A549 (cell line): ENCODE results near the gene INPP5A. TPM values are rescaled to one million over a fixed set of nuclear protein-coding genes. Genes with fewer than 3 reads are reported as not detected.

Experiments used
- ATAC-seq, 2 experiments: fragments of 200-7000 bp in 1 of 2; fragments of >200 bp in 1 of 2; cut with Nextera tagmentation in 1 of 2; cut with Tn5 transposase in 1 of 2; 3 replicates each; pipeline versions ENCODE4 v1.8.0 to v1.9.1; 2018 to 2020; ENCODE audit warnings: mild to moderate bottlenecking in 1 of 2, moderate library complexity in 1 of 2
- CTCF ChIA-PET: fragments of 300-600 bp; sonication (Branson Sonifier 250); formaldehyde crosslinking; extraction: SDS; loops from one replicate; lab custom pipeline; 2021; ENCODE audit warnings: antibody characterized with exemption, inconsistent platforms; lab: Yijun Ruan, JAX
- POLR2A ChIA-PET: fragments of 350-600 bp; formaldehyde crosslinking; extraction: SDS; loops from one replicate; lab custom pipeline; 2021; ENCODE audit warnings: antibody characterized with exemption, inconsistent platforms; lab: Yijun Ruan, JAX
- DNase-seq, 2 experiments: peaks; one replicate each; pipeline versions ENCODE4 v3.0.0 to v3.0.0-alpha.2; 2011 to 2016; ENCODE audit warnings: low read depth in 1 of 2, low spot score in 1 of 2
- FAIRE-seq: peaks from 2 replicates; lab custom pipeline; 2011; peaks lifted over from hg19 to GRCh38; lab: Jason Lieb, UNC
- H3K27ac ChIP-seq, 2 experiments: fragments of >200 bp; sonication (Bioruptor Twin); formaldehyde crosslinking; 3 replicates each; pipeline ENCODE4 v1.5.1; 2016 to 2017
- H3K4me1 ChIP-seq: fragments of >200 bp; sonication (Bioruptor Twin); formaldehyde crosslinking; 3 replicates; pipeline ENCODE4 v1.6.1; 2016
- H3K4me2 ChIP-seq: fragments of >200 bp; sonication (Bioruptor Twin); formaldehyde crosslinking; 3 replicates; pipeline ENCODE4 v1.6.1; 2016
- H3K4me3 ChIP-seq: fragments of >200 bp; sonication (Bioruptor Twin); formaldehyde crosslinking; 3 replicates; pipeline ENCODE4 v1.5.1; 2016
- H3K9me3 ChIP-seq: fragments of >200 bp; sonication (Bioruptor Twin); formaldehyde crosslinking; 3 replicates; pipeline ENCODE4 v1.6.1; 2016
- ATOH8 ChIP-seq: fragments of 250-450 bp; sonication (Bioruptor Pico); IDR thresholded peaks from 2 replicates; pipeline ENCODE4 v1.5.0; 2020; ENCODE audit warnings: low read depth, mild to moderate bottlenecking, moderate library complexity
- BHLHE40 ChIP-seq: IDR thresholded peaks from 2 replicates; pipeline ENCODE4 v1.6.1; 2012; ENCODE audit warnings: low read depth, low read length, inconsistent platforms
- CBX8 ChIP-seq: fragments of 200-600 bp; sonication (generic); IDR thresholded peaks from 2 replicates; pipeline ENCODE4 v1.6.1; 2016
- CHD4 ChIP-seq: fragments of 200-600 bp; sonication (generic); IDR thresholded peaks from 2 replicates; pipeline ENCODE4 v1.6.1; 2016; ENCODE audit warnings: antibody characterized with exemption, mild to moderate bottlenecking, borderline replicate concordance
- CTCF ChIP-seq: fragments of >200 bp; sonication (Bioruptor Twin); formaldehyde crosslinking; IDR thresholded peaks from 3 replicates; pipeline ENCODE4 v1.5.1; 2016
- EP300 ChIP-seq, 2 experiments: fragments of >200 bp; sonication (Bioruptor Twin); formaldehyde crosslinking; IDR thresholded peaks; 2 replicates in 1 of 2; 3 replicates in 1 of 2; pipeline ENCODE4 v1.6.1; 2016 to 2017
- ESRRA ChIP-seq: fragments of 150-350 bp; IDR thresholded peaks from 2 replicates; pipeline ENCODE4 v1.6.1; 2014; ENCODE audit warnings: mild to moderate bottlenecking, low read length, borderline replicate concordance
- FOSB ChIP-seq: fragments of 250-450 bp; sonication (Bioruptor Pico); IDR thresholded peaks from 2 replicates; pipeline ENCODE4 v1.5.0; 2020; ENCODE audit warnings: mild to moderate bottlenecking, moderate library complexity
- HES2 ChIP-seq: fragments of >200 bp; sonication (Bioruptor Twin); formaldehyde crosslinking; IDR thresholded peaks from 2 replicates; pipeline ENCODE4 v1.6.1; 2016
- HEYL ChIP-seq: fragments of 250-450 bp; sonication (Bioruptor Pico); IDR thresholded peaks from 2 replicates; pipeline ENCODE4 v1.8.0; 2021; ENCODE audit warnings: mild to moderate bottlenecking, moderate library complexity
- HOXA7 ChIP-seq: fragments of 250-450 bp; sonication (Bioruptor Pico); IDR thresholded peaks from 2 replicates; pipeline ENCODE4 v1.5.0; 2020; ENCODE audit warnings: mild to moderate bottlenecking, moderate library complexity
- HOXB13 ChIP-seq: fragments of 250-450 bp; sonication (Bioruptor Pico); IDR thresholded peaks from 2 replicates; pipeline ENCODE4 v1.5.0; 2020; ENCODE audit warnings: low read depth, mild to moderate bottlenecking, moderate library complexity
- KDM1A ChIP-seq: fragments of 200-600 bp; sonication (generic); IDR thresholded peaks from 2 replicates; pipeline ENCODE4 v1.6.1; 2016; ENCODE audit warnings: low read depth, mild to moderate bottlenecking
- KDM5A ChIP-seq: fragments of 200-600 bp; sonication (generic); IDR thresholded peaks from 2 replicates; pipeline ENCODE4 v1.6.1; 2016; ENCODE audit warnings: antibody characterized with exemption, mild to moderate bottlenecking
- PHF8 ChIP-seq: fragments of 200-600 bp; sonication (generic); IDR thresholded peaks from 2 replicates; pipeline ENCODE4 v1.6.1; 2016; ENCODE audit warnings: low read depth, mild to moderate bottlenecking, antibody characterized with exemption, moderate library complexity, borderline replicate concordance
- POLR2AphosphoS2 ChIP-seq: conservative IDR thresholded peaks from 2 replicates; pipeline ENCODE4 v1.6.1; 2012; ENCODE audit warnings: low read length, improper control_type of control experiment, inconsistent platforms
- RAD21 ChIP-seq, 2 experiments: fragments of >200 bp in 1 of 2; sonication (Bioruptor Twin) in 1 of 2; formaldehyde crosslinking in 1 of 2; IDR thresholded peaks in 1 of 2; conservative IDR thresholded peaks in 1 of 2; 2 replicates in 1 of 2; 3 replicates in 1 of 2; pipeline ENCODE4 v1.6.1; 2012 to 2018; ENCODE audit warnings: inconsistent platforms in 1 of 2
- RNF2 ChIP-seq: fragments of 200-600 bp; sonication (generic); IDR thresholded peaks from 2 replicates; pipeline ENCODE4 v1.6.1; 2016; ENCODE audit warnings: low read depth, mild to moderate bottlenecking, antibody characterized with exemption, moderate library complexity, borderline replicate concordance
- SMC3 ChIP-seq: fragments of >200 bp; sonication (Bioruptor Twin); formaldehyde crosslinking; IDR thresholded peaks from 3 replicates; pipeline ENCODE4 v1.6.1; 2018; ENCODE audit warnings: inconsistent platforms
- WGBS: methylation state at CpG from one replicate; pipeline ENCODE4 v1.1.6; 2017; ENCODE audit errors: missing lambda C conversion rate; 5-methylcytosine and 5-hydroxymethylcytosine counted together
- polyA plus RNA-seq, 4 experiments: library from polyadenylated mRNA; depleted of rRNA in 3 of 4; stranded (reverse); fragments of >200 nt; fragmentation: RNase III in 1 of 4; extraction: RNeasy Plus Mini Kit Qiagen cat#74134 plus additional on column Dnase treatment in 1 of 4; gene quantifications; 2 replicates in 3 of 4; 3 replicates in 1 of 4; pipeline ENCODE4 v1.2.3, GENCODE V29; 2011 to 2017

Gene INPP5A
- polyA plus RNA-seq, 2 of the 4 experiments (the other 2 are of a cell fraction): 13.7 to 15.1 TPM

- TF ChIP-seq HES2: no peak
Measured at GRCh38 chr10:132523561-132524442, 13.8 kb upstream of the INPP5A start (continued).

GRCh38 chr10:132524443-132525285 lies 12.9 kb upstream of the INPP5A start:
- ChIA-PET POLR2A (no interaction called here), CTCF (interaction anchor here (0.7 to 1.6 kb wide), 6 partner anchors 12 to 301 kb away, joined by 3 to 7 read pairs (median 4); no protein-coding TSS in a partner anchor)
- DNase-seq (no peak), FAIRE-seq (no peak), ATAC-seq (no peak)
- no peak for TF ChIP-seq CHD4
- WGBS: 83% methylated on average over 21 of the region's 23 CpGs
- Histone ChIP-seq H3K27ac (no peak overlapping the region), H3K4me3 (no peak overlapping the region), H3K4me2 (no peak overlapping the region), H3K4me1 (peaks cover 8% of the 10 kb centered on the region; the same call in 2 of the 3 replicates), H3K9me3 (no peaks in the 10 kb centered on the region)

- POLR2A ChIA-PET: interaction anchor here (0.6 kb wide), 1 partner anchor 22 kb away, joined by 3 read pairs; no protein-coding TSS in a partner anchor
- FAIRE-seq (no peak), ATAC-seq (no peak), DNase-seq (no peak)
- CTCF ChIA-PET: interaction anchor here (0.7 to 1.8 kb wide), 3 partner anchors 10 to 80 kb away, joined by 3 to 4 read pairs (median 4); no protein-coding TSS in a partner anchor
- H3K4me2 ChIP-seq: peak overlapping the region; percentile 47; the same call in 1 of the 3 replicates
- no peak for TF ChIP-seq KDM1A
- TF ChIP-seq ATOH8 (CRISPR knock-in tag): no peak
- no peak for TF ChIP-seq RNF2
- TF ChIP-seq PHF8: no peak
- no peak for TF ChIP-seq HEYL (CRISPR knock-in tag)
- no peak for TF ChIP-seq HES2
- TF ChIP-seq HOXB13 (CRISPR knock-in tag): no peak
- TF ChIP-seq SMC3: no peak
- TF ChIP-seq RAD21 (conservative IDR thresholded peaks at IDR 0.05 in 1 of 2, IDR thresholded peaks at IDR 0.05 in 1 of 2): no peak
- no peak for TF ChIP-seq POLR2AphosphoS2
- no peak for TF ChIP-seq CTCF
- TF ChIP-seq CHD4: no peak
- TF ChIP-seq HOXA7: no peak
- TF ChIP-seq ESRRA: no peak
- TF ChIP-seq BHLHE40: no peak
- no peak for TF ChIP-seq FOSB (CRISPR knock-in tag)
- TF ChIP-seq EP300 (IDR thresholded peaks at IDR 0.05): no peak
- TF ChIP-seq CBX8: no peak
- no peak for TF ChIP-seq KDM5A
- peaks cover 8% of the 10 kb centered on the region; the same call in 2 of the 3 replicates for H3K4me1 ChIP-seq
- H3K27ac ChIP-seq: no peak overlapping the region
- no peak overlapping the region for H3K4me3 ChIP-seq
- H3K9me3 ChIP-seq: peaks cover 1% of the 10 kb centered on the region; the same call in 1 of the 3 replicates
- 56% methylated on average over 16 of the region's 16 CpGs for WGBS
Measured at GRCh38 chr10:132526676-132527075, 10.9 kb upstream of the INPP5A start.
